KMS-11 (cell line): ENCODE measurements around the gene DTHD1.

Experiments
- H2AFZ ChIP-seq: fragments of 200-600 bp; sonication (generic); 2 replicates; pipeline ENCODE4 v1.6.1; 2016; ENCODE audit warnings: antibody characterized with exemption, mixed run types, low read depth
- H3K27ac ChIP-seq: fragments of 200-600 bp; sonication (generic); 2 replicates; pipeline ENCODE4 v1.6.1; 2016; ENCODE audit warnings: mild to moderate bottlenecking, mixed run types
- H3K27me3 ChIP-seq: fragments of 200-600 bp; sonication (generic); 2 replicates; pipeline ENCODE4 v1.6.1; 2017; ENCODE audit warnings: mild to moderate bottlenecking, low read depth, mixed run types, moderate library complexity; ENCODE audit not compliant: insufficient read depth
- H3K36me3 ChIP-seq: fragments of 200-600 bp; sonication (generic); 2 replicates; pipeline ENCODE4 v1.6.1; 2017; ENCODE audit warnings: mild to moderate bottlenecking, mixed run types; ENCODE audit not compliant: insufficient read depth
- H3K4me1 ChIP-seq: fragments of 200-600 bp; sonication (generic); 2 replicates; pipeline ENCODE4 v1.6.1; 2016; ENCODE audit warnings: mild to moderate bottlenecking, low read depth, mixed run types; ENCODE audit not compliant: poor library complexity, severe bottlenecking
- H3K4me2 ChIP-seq: fragments of 200-600 bp; sonication (generic); 2 replicates; pipeline ENCODE4 v1.7.0; 2016; ENCODE audit warnings: mild to moderate bottlenecking, mixed run types
- H3K4me3 ChIP-seq: fragments of 200-600 bp; sonication (generic); IDR thresholded peaks from 2 replicates; pipeline ENCODE4 v1.6.1; 2017; ENCODE audit warnings: low read depth, low read length, mixed read lengths; ENCODE audit not compliant: insufficient read depth
- H3K79me2 ChIP-seq: fragments of 200-600 bp; sonication (generic); 2 replicates; pipeline ENCODE4 v1.6.1; 2016; ENCODE audit warnings: low read depth, mixed run types; ENCODE audit not compliant: insufficient read depth
- H3K9ac ChIP-seq: fragments of 200-600 bp; sonication (generic); 2 replicates; pipeline ENCODE4 v1.6.1; 2016; ENCODE audit warnings: mild to moderate bottlenecking, mixed run types
- H4K20me1 ChIP-seq: fragments of 200-600 bp; sonication (generic); 2 replicates; pipeline ENCODE4 v1.6.1; 2016; ENCODE audit warnings: mild to moderate bottlenecking, mixed run types; ENCODE audit not compliant: insufficient read depth
- CTCF ChIP-seq: fragments of 200-600 bp; sonication (generic); conservative IDR thresholded peaks from 2 replicates; pipeline ENCODE4 v1.6.1; 2017; ENCODE audit warnings: low read depth, mild to moderate bottlenecking, antibody characterized with exemption, low read length, moderate library complexity, mixed read lengths

The DTHD1 gene

GRCh38 chr4:36304138-36304681, 22.8 kb downstream of the DTHD1 start:
- H3K4me2 ChIP-seq: no peak overlapping the region
- H3K27ac ChIP-seq: no peak overlapping the region
- no peaks in the 10 kb centered on the region for H3K4me1 ChIP-seq
- H3K79me2 ChIP-seq: no peaks in the 10 kb centered on the region
- H3K9ac ChIP-seq: no peak overlapping the region
- H3K4me3 ChIP-seq: no peak overlapping the region
- no peak for TF ChIP-seq CTCF
- H3K36me3 ChIP-seq: no peaks in the 10 kb centered on the region
- H4K20me1 ChIP-seq: no peaks in the 10 kb centered on the region
- H3K27me3 ChIP-seq: no peaks in the 10 kb centered on the region
- H2AFZ ChIP-seq: no peak overlapping the region

GRCh38 chr4:36308150-36308549, 26.7 kb downstream of the DTHD1 start:
- no peaks in the 10 kb centered on the region for H3K27me3 ChIP-seq
- H2AFZ ChIP-seq: no peak overlapping the region
- no peaks in the 10 kb centered on the region for H3K36me3 ChIP-seq
- no peak overlapping the region for H3K27ac ChIP-seq
- H3K79me2 ChIP-seq: no peaks in the 10 kb centered on the region
- no peak overlapping the region for H3K9ac ChIP-seq
- no peak overlapping the region for H3K4me2 ChIP-seq
- H3K4me3 ChIP-seq: no peak overlapping the region
- TF ChIP-seq CTCF: no peak
- no peaks in the 10 kb centered on the region for H4K20me1 ChIP-seq
- no peaks in the 10 kb centered on the region for H3K4me1 ChIP-seq

- H3K36me3 ChIP-seq: no peaks in the 10 kb centered on the region
- no peak overlapping the region for H3K4me2 ChIP-seq
- H3K27me3 ChIP-seq: no peaks in the 10 kb centered on the region
- no peak overlapping the region for H3K4me3 ChIP-seq
- no peaks in the 10 kb centered on the region for H3K4me1 ChIP-seq
- H3K27ac ChIP-seq: no peak overlapping the region
- H2AFZ ChIP-seq: no peak overlapping the region
- no peak for TF ChIP-seq CTCF
- no peak overlapping the region for H3K9ac ChIP-seq
- H3K79me2 ChIP-seq: no peaks in the 10 kb centered on the region
- H4K20me1 ChIP-seq: no peaks in the 10 kb centered on the region
Observed at GRCh38 chr4:36310216-36310615, 28.8 kb downstream of the DTHD1 start.

- Histone ChIP-seq H3K27ac (no peak overlapping the region), H3K9ac (no peak overlapping the region), H3K4me1 (no peaks in the 10 kb centered on the region), H3K4me2 (no peak overlapping the region), H4K20me1 (no peaks in the 10 kb centered on the region), H3K36me3 (no peaks in the 10 kb centered on the region), H3K79me2 (no peaks in the 10 kb centered on the region), H2AFZ (no peak overlapping the region), H3K4me3 (no peak overlapping the region), H3K27me3 (no peaks in the 10 kb centered on the region)
- TF ChIP-seq CTCF: no peak
Observed at GRCh38 chr4:36310793-36311192, 29.4 kb downstream of the DTHD1 start.
